NCI-H1417 (cell line): ENCODE measurements around the gene BTRC.
"Not testable (repeated sequence)": the region's sequence is repeated elsewhere in the genome, so short reads cannot be mapped to it uniquely, and the experiment has no call there.

Source experiments
- DNase-seq, 3 experiments: peaks; one replicate each; lab custom pipeline; 2025; lab: John Stamatoyannopoulos, UW

The BTRC gene

DNA sequence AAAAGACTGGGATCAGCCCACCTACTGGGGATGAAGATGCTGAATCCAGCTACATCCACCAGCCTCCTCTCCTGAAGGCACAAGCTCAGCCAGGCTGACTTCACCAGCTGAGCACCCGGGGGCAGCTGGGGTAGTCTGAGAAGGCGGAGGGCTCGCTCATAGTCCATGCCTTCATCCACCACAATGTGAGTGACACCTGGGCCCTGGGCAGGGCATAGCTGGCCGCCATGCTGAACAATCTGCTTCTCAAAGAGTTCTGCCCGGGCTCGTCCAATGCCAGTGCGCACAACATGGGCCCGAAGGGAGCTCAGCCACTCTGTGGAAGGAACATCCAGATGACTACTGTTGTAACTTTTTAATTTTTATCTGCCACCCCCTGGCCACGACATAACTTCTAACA lies 231.9 kb downstream of the BTRC start:
- DNase-seq: no peak

DNA sequence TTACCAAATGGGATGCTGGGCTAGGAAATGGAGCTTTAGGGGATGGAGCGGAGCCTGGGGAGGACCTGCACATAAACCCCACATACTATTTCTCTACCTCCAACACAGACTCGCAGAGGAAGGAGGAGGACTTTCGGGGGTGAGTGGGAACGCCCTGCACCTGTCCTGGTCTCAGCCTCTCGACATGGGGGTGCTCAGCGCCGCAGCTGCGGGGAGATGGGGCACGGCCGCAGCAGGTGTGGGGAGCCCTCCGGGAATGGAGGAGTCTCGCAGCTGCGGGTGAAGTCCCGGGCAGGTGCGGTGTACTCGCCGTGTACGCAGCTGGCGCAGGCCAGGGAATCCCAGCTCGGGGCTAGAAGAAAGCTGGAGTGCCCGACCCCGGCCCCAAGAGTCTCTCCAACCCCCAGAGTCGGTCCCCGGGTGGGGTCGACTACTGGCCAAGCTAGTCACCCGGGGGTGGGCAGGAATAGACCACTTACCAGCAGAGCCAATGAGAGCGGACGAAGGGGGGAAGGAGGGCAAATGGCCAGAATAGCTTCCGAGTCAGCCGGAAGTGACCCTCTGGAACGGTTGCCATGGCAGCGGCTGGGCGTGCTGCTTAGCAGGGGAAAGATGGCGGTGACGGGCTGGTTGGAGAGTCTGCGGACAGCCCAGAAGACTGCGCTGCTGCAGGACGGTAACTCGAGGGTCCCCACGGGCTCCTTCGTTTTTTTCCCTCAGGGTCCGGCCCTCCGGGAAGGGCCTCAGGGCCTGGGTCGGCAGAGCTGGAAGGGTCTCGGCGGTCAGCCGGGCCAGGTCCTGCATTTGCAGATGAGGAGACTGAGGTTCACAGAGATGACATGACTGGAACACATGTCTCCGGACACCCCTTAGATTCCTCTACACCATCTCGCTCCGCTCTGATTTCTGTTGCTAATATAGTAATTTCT lies 234.0 kb downstream of the BTRC start, which contains the start of the genes DPCD and POLL:
Gene DPCD, plus strand, starts transcription at position 597 of the 929 bp plus-strand sequence. Its CDS starts 16 bp downstream, at position 613.
Gene POLL, minus strand, starts transcription at position 533 of the 929 bp plus-strand sequence. CDS start 897 bp downstream, outside the sequence.
- DNase-seq: peak; percentile 85 to 93 (median 89)

DNA sequence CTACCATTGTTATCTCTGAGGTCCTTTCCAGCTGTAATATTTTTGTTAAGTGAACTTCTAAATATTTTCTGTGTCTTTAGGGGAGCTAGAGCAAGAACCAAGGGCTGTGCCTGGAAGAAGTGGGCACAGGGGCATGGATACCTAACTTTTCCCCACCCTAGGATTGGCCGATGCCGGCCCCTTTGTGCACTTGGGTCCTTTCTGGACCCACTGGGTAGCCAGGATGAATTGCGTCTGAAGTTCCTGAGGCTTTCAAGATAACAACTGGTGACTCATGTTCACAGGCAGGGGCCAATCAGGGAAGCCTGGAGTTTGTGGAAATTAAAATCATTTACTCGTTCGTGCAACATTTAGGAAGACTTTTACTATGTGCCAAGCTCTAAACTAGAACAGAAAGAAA lies 234.9 kb downstream of the BTRC start:
- no peak for DNase-seq

DNA sequence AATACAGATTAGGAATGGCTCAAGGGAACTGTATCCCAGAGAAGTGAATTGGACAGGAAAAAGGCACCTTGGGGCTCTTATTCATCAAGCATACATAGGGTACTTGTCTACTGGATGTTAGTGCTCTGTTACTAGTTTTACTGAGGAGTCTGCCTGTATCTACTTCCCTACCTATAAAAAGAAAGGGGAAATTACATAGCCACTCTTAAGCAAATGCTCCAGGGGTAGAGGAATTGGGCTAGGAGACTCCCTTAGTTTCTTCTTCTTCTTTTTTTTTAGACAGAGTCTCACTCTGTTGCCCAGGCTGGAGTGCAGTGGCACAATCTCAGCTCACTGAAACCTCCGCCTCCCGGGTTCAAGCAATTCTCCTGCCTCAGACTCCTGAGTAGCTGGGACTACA lies 239.4 kb downstream of the BTRC start:
- DNase-seq: not testable (repeated sequence)

DNA sequence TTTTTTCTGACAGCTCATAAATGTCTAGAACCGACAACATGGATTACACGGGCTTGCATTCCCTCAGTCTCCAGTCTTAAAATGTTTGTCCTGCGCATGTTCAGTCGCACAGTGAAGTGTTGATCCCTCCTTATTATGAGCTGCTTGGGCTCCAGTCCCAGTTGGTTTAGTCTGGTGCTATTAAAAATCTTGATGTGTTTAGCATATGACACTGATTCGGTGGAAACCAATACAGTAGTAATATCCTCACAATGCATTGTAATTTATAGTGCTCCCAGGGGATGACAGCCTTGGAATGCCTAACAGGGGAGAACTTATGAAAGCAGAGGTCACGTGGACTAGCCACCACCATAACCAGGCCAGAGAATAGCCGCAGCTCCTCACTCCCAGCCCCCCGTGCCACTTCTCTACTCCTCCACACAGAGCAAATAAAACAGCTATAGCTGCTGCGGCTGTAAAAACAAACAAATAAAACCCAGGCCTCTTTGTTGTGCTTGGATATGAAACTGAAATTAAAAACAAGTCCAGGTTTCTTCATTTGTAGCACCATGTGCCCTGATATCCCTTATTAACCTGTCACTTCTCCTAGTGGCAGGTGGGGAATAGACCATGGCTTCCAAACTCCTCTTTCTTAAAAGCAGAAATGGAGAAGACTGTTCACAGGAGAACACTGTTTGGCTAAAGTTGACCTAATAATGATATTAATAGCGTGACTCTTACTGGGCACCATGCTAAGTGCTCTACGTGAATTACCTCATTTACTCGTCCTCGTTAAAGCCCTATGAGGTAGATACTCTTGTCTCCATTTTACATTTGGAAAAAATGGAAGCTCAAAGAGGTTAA lies 241.8 kb downstream of the BTRC start:
- DNase-seq: peak in 2 of 3 experiments; percentile 4 to 36

DNA sequence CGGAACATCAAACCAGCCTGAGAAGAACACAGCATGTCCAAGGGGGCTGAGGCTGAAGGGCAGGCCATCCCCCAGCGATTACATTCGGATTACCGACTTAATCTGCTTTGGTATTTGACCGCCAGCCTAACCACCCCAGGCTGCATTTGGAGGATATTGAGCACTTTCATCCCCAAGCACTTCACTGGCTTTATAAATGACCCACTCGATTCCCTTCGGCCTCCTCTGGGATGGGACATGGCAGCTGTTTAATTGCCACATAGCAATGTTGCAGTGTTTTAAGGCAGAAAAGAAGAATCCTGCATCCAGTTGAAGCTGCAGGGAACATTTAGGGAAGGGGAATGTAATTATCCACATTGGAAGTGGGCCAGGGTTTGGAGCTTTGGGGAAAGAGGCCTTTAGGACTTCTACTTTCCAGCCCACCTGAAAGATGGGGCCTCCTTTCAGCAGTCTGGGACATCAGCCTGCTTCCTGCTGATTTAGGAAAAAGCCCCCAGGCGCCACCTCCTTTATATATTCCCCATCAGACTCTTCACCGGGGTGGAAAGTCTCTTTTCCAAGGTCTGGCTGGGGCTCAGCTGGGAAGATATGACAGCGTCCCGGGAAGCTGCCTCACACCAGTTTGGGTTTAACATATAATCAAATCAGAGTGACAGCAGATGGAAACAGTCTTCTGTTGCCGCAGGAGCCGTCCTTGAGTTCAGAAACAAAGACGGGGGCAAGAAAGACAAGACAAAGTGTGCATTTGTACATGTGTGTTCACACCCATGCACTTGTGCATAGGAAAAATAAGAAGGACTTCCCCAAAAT lies 243.3 kb downstream of the BTRC start:
- no peak for DNase-seq

DNA sequence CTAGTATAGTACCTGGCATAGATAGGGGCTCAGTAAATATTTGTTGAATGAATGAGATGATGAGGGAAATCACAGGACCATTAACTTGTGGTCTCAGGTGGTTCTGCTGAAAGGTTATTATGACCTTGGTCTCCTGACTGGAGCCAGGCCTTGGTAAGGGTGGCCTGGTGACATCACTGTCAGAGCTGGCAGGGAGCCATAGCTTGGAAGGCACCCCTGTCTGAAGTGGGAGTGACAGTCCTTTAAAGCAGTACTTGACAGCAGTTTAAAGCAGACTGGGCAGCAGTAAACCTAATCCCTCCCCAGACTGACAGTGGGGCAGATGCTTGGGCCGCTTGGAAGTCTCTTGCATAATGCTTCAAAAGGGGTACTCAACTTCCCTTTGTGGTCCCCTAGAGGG lies 247.6 kb downstream of the BTRC start:
- peak in 2 of 3 experiments; percentile 4 to 12 for DNase-seq

DNA sequence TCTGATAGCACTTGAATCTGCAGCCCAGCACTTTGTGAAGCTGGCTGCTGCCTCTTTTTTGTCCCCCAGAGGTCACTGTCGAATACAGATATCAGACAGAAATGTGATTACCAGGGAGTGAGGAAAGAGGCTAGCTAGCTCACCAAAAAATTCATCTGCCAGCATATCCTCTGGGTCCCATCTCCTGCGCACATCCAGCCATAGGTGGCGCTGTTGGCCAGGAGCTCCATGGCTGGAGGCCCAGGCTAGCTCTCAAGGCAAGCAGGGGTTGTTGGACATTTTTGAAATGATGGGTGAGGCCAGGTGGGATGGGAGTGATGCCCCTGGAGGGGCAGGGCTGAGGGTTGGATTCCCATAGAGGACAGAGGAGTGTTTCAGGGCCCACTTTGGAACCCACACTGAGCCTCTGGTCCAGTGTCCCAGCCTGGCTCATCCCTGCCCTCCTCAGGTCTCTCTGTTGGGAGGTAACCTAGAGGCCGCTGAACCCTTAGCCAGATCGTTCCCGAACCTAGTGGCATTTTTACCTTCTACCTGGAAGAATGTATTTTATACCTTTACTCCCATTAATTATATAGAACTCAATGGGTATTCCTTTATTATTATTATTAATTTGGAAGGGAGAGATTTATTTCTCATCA lies 248.9 kb downstream of the BTRC start:
- peak; percentile 51 to 76 (median 57) for DNase-seq
